ENCODE data around the gene UBE2J2.

The UBE2J2 gene

GRCh38 chr1:1225238-1225845 is 48.3 kb downstream of the UBE2J2 start:
- no peak for DNase-seq

GRCh38 chr1:1223891-1224290 is 49.8 kb downstream of the UBE2J2 start:
- DNase-seq: no peak

DNA sequence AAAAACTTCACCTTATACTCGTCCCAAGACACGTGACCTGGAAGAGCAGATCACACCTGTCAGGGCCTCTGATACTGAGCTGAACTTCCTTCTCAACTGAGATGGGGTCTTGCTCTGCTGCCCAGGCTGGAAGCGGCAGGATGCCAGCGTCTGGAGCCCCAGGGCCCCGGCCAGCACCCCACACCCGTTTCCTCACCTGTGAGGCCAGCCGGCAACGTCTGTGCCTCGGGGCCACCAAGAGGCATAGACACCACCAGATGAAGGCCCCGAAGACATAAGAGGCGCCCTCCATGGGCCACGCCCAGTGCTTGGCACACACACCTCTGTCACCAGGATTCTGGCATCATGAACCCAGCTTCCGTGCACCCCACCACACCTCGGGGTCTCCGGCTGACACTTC is 50.3 kb downstream of the UBE2J2 start:
- DNase-seq: no peak

DNA sequence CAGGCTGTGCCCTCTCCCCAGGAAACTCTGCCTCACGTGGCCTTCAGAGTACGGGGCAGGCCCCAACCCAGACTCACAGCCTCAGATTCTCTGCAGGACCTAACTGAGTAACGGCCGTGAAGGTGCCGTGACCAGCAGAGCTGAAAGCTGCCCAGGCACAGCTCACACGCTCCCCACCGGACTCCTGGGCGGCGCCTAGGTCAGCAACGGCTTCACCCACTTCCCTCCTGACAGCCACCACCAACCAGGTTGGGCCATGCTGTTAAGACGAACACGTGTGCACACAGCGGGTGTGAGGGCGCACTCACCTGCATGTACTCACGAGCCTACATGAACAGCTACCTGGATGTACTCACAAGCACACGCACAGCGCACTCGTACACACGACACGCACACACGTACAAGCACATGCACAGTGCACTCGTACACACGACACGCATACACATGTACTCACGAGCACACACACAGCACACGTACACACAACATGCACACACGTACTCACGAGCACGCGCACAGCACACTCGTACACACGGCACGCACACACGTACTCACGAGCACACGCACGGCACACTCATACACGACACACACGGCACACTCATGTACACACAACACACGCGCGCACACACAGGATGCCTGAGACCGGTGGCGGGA is 51.0 kb downstream of the UBE2J2 start:
- DNase-seq: no peak

GRCh38 chr1:1221887-1222574 is 51.6 kb downstream of the UBE2J2 start:
- no peak for DNase-seq

GRCh38 chr1:1220197-1220596 is 53.5 kb downstream of the UBE2J2 start:
- DNase-seq: no peak

DNA sequence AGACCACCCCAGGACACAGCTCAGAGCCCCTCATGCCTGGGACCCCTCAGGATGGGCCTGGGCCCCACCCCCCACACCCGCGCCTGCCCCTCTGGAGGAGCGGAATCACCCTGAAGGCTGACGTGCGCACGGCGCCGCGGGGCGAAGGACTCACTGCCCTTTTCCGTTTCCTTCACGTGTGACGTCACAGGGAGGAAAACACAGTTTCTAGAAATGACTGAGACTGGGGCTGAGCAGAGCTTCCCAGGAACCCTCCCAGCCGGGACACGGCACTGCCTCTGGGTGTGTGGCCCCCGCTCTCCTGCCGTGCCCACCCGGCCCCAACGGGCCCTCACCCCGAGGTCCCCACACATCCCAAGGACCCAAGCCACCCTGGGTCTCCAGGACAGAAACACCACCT is 54.3 kb downstream of the UBE2J2 start:
- DNase-seq: no peak

DNA sequence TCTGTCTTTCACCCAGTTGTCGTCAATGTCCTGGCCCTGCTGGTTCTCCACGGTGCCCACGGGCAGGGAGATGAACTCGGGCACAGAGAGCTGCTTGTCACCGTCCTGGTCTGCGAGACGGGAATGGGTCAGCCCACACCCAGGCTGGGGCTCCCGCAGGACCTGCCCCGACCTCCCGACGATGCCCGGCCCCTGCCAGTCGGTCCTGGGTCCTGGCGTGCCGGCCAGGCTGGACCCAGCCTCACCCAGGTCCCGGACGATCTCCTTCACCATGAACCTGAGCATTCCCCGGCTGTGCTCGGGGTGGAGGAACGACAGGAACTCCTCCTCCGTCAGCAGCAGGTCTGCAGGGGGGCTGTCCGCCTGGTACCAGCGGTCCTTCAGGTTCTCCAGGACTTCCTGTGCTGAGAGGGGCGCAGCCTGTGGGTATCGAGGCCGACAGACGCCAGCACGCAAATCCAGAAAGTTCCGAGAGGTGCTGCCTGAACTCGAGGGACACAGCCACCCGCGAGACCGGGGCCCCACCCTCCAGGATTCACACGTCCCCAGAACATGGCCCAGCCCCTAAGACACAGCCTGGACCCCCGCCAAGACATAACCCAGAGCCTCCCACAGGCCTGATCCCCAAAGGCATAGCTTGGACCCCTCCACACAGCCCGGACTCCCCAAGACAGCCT is 55.0 kb downstream of the UBE2J2 start:
- no peak for DNase-seq

GRCh38 chr1:1217621-1218523 is 55.8 kb downstream of the UBE2J2 start:
- DNase-seq: no peak

- no peak for DNase-seq
Measured at GRCh38 chr1:1216770-1217620, 56.7 kb downstream of the UBE2J2 start.

DNA sequence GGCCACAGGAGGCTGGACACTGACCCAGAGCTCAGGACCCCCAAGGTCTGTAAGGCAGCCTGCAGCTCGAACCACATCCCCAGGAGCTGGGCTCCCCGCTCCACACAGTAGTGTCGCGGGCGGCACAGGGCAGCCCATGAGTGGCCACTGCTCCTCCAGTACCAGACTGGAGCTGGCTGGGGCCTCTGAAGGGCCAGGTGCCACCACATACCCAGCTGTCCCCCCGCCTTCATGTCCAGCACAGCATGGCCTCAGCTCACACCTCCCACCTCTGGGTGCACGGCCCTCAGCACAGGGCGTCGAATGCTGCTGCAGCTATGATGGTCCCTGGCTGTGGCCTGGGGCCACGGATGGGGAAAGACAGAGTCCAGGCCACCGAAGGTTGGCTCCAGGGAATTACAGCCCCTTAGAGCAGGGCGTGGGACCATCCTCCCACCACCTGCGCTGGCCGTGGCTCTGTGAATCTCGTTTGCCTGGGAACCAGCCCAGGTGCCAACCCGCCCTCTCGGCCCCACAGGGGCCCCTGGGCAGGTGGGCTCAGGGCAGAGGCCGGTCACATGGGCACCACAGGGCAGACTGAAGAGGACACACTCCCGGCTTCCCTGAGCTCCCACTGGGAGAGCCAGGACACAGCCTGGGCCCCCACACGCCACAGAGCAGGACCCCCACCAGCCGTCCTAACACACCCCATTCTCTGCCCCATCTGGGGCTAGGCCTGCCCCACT is 57.6 kb downstream of the UBE2J2 start:
- DNase-seq: no peak

DNA sequence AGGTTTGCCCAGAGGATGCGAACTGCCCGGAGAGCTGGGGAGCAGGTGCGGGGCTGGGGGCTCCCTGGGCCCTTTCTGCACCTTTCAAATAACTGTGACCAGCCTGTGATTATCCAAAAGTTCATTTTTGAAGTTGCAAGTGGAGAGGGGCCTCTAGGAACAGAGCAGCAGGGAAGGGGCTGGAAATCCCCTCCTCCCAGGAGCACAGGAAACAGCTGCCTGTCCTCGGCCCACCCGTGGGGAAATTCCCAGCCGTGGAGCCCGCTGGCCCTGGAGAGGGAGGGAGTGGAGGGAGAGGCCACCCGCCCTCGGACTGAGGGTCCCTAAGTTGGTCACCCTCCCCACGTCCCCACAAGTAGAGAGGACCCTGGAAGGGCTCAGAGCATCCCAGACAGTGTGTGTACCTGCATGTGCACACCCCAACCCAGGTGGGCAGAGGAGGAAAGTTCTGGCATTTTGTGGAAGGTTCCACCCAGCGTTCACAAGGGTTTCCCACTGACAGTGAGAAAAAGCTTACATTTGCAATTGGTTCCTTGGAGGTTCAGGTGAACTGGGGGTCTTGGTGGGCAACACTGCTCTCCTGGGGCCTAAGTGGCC is 58.5 kb downstream of the UBE2J2 start:
- DNase-seq: no peak

GRCh38 chr1:1213345-1214265 is 60.0 kb downstream of the UBE2J2 start, which contains the start of gene TNFRSF4:
Gene TNFRSF4 (minus strand): TSS chr1:1214153. CDS start chr1:1214127, 26 bp downstream.
- no peak for DNase-seq

GRCh38 chr1:1212780-1213344 is 60.8 kb downstream of the UBE2J2 start:
- no peak for DNase-seq

GRCh38 chr1:1211541-1212441 is 61.9 kb downstream of the UBE2J2 start:
- DNase-seq: no peak

GRCh38 chr1:1210726-1211540 is 62.7 kb downstream of the UBE2J2 start:
- no peak for DNase-seq
